IMR-90 (cell line): ENCODE data around the gene IVNS1ABP.

Experiments used
- MAZ ChIP-seq: IDR thresholded peaks from 2 replicates; pipeline ENCODE4 v1.6.1; 2012; ENCODE audit warnings: low read depth, mild to moderate bottlenecking, low read length, improper control_type of control experiment, moderate library complexity, borderline replicate concordance
- NFE2L2 ChIP-seq: fragments of 150-350 bp; IDR thresholded peaks from 2 replicates; pipeline ENCODE4 v1.6.1; 2016; ENCODE audit warnings: low read depth, mild to moderate bottlenecking, low read length
- POLR2A ChIP-seq: IDR thresholded peaks from 2 replicates; pipeline ENCODE4 v1.6.1; 2012; ENCODE audit warnings: mild to moderate bottlenecking, low read depth, low read length
- RAD21 ChIP-seq: IDR thresholded peaks from 2 replicates; pipeline ENCODE4 v1.6.1; 2012; ENCODE audit warnings: low read length, improper control_type of control experiment
- TF ChIP-seq, protein P1 (sequence below): conservative IDR thresholded peaks from 2 replicates; pipeline ENCODE4 v1.5.1; 2012; ENCODE audit warnings: mild to moderate bottlenecking, low read depth, low read length, improper control_type of control experiment
- TF ChIP-seq, protein P2 (sequence below): fragments of 150-350 bp; IDR thresholded peaks from 2 replicates; pipeline ENCODE4 v1.6.1; 2017; ENCODE audit warnings: mild to moderate bottlenecking, antibody characterized with exemption, low read length, low read depth

DNA sequence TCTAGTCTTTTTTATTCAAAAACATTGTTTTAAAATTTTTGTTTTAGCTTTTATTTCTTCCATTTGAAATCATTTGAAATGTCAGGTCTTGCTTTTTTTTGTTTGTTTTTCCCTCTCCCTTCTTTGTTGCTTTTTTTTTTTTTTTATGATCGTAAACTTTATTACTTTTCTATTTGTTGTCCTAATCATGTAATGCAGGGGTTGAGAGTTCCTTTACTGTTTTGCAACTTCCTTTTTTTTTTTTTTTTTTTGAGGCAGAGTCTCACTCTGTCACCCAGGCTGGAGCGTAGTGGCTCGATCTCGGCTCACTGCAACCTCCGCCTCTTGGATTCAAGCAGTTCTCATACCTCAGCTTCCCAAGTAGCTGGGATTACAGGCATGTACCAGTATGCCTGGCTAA lies 24.8 kb downstream of the IVNS1ABP start:
- TF ChIP-seq MAZ (no peak), RAD21 (no peak), NFE2L2 (no peak), POLR2A (no peak)
- TF ChIP-seq, protein P1, sequence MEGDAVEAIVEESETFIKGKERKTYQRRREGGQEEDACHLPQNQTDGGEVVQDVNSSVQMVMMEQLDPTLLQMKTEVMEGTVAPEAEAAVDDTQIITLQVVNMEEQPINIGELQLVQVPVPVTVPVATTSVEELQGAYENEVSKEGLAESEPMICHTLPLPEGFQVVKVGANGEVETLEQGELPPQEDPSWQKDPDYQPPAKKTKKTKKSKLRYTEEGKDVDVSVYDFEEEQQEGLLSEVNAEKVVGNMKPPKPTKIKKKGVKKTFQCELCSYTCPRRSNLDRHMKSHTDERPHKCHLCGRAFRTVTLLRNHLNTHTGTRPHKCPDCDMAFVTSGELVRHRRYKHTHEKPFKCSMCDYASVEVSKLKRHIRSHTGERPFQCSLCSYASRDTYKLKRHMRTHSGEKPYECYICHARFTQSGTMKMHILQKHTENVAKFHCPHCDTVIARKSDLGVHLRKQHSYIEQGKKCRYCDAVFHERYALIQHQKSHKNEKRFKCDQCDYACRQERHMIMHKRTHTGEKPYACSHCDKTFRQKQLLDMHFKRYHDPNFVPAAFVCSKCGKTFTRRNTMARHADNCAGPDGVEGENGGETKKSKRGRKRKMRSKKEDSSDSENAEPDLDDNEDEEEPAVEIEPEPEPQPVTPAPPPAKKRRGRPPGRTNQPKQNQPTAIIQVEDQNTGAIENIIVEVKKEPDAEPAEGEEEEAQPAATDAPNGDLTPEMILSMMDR = no peak
- TF ChIP-seq, protein P2, sequence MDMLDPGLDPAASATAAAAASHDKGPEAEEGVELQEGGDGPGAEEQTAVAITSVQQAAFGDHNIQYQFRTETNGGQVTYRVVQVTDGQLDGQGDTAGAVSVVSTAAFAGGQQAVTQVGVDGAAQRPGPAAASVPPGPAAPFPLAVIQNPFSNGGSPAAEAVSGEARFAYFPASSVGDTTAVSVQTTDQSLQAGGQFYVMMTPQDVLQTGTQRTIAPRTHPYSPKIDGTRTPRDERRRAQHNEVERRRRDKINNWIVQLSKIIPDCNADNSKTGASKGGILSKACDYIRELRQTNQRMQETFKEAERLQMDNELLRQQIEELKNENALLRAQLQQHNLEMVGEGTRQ = no peak
